GM12801 (cell line): ENCODE measurements around the gene ZNF784.

Experiments used
- CTCF ChIP-seq: IDR thresholded peaks from one replicate; pipeline ENCODE4 v1.5.1; 2011; ENCODE audit warnings: control low read depth; ENCODE audit not compliant: insufficient read length; ENCODE audit errors: extremely low read depth

Gene ZNF784

DNA sequence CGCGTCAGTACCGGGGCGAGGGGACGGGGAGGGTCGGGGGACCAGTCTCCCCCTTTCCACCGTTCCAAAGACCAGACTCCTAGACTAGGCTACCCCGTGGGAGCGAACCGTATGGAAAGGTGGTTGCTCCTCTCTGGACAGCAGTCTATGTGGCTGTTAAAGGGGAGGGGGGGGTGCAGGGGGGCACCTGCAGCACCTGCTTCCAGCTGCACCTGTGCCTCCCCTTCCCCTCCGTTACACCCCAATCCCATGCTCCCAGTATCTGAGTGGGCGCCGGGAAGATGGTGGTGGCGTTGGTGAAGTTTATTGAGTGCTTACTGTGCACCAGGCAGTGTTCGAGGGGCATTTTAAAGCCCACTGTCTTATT is 23.7 kb downstream of the ZNF784 start:
- no peak for TF ChIP-seq CTCF

DNA sequence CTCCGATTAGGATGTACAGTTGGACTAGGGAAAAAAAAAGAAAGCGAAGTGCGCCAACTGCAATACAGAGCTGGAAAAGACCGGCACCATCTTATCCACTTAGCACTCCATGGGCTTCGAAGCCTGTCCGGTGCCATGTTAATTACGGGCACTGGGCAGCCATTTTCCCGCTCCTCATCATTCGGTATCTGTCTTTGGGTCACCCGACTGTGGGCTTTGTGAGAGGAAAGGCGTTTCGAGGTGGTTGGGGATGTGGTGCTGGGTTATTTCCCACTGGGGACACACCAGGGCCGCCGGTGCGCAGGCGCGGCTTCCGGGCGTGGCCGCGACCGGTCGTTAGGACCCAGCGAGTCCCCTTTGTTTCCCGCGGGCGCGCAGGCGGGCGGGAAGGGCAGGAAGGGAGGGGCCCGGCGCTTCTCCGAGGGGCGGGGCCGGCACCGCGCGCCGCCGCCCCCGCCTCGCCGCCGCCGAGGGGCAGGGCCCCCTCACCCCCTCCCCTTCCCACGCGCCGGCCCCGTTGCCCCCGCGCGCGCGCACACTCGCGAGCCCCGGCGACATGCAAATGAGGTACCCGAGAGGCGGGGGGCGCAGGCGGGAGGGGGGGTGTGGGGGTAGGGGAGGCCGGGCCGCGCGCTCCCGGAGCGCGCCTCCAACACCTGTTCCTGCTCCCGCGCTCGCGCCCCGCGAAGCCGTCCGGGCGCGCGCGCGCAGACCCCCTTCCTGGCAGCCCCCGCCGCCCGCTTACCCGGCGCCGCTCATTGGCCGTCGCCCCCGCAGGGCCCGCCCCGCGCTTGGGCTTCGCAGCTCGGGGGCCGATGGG is 24.3 kb downstream of the ZNF784 start, which contains the start of gene ZNF524:
ZNF524 (plus strand) TSS at position 447 of the 820 bp plus-strand sequence. CDS start 1,825 bp downstream, outside the sequence.
- no peak for TF ChIP-seq CTCF

- no peak for TF ChIP-seq CTCF
Observed at GRCh38 chr19:55599468-55599841, 24.9 kb downstream of the ZNF784 start, which contains the start of gene FIZ1. Gene FIZ1 (minus strand): TSS chr19:55599517. CDS start chr19:55597865, 1,652 bp downstream.

DNA sequence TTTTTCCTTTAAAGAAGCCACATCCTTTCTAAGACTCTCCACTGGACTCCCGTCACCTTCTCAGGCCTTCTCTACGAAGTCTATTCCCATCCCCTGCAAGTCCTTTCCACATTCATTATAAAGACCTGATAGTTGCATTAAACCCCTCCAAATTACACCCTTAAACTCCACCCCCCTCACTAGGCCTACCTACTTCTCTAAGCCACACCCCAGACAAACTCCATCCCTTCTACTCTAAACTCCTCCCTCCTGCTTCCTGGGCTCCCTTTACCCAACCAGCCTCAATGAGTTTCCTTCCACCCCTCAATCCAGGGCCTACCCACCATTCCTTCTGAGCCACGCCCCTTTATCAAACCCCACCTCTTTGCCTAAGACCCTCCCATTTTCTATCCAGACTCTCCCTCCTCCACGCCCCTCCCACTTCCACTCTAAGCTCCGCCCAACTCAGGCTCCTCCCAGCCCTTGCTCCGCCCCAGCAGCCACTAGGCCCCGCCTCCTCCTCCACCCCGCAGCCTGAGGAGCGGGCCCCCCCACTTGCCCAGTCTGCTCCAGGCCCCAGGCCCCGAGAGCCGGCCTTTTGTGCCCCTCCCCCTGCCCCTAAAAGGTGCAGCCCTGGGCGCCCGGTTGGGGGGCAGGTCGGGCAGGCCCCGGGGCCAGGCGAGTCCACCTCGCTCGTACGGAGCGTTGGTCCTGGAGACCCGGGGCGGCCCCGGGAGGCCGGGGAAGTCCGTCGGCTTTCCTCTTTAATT is 25.5 kb downstream of the ZNF784 start:
- TF ChIP-seq CTCF = no peak

- no peak for TF ChIP-seq CTCF
Observed at GRCh38 chr19:55598034-55598433, 26.3 kb downstream of the ZNF784 start.

DNA sequence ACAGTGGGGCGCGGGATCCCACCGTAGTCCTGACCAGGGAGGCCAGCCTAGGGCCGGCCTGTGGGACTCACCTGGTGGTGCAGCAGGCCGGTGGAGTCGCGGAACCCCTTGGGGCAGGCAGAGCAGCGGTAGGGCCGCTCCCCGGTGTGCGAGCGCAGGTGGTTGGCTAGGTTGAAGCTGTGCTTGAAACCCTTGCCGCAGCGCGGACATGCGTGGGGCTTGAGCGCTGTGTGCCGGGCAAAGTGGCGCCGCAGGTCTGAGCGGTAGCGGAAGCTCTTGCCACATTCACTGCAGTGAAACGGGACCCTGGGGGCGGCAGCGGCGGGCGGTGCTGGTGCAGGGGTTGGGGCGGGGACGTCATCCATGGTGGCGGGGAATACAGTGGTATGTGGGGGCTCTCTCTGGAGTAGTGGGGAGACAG is 26.9 kb downstream of the ZNF784 start:
- no peak for TF ChIP-seq CTCF

GRCh38 chr19:55596304-55596703 is 28.1 kb downstream of the ZNF784 start:
- no peak for TF ChIP-seq CTCF
